Endothelial cell of umbilical vein (primary cell): Measurements from ENCODE around the gene LMNB1. TPM values are rescaled to one million over a fixed set of nuclear protein-coding genes. Genes with fewer than 3 reads are reported as not detected.

ENCODE experiments used
- BruUV-seq: library from RNA; stranded (reverse); fragments of 400-500 nt; replicated peaks from 2 replicates; lab custom pipeline; 2021; lab: Mats Ljungman, UMichigan
- CTCF ChIA-PET: fragments of 300-600, 350-600 bp; sonication (Branson Sonifier 250); formaldehyde crosslinking; loops from one replicate; lab custom pipeline; 2021; ENCODE audit warnings: antibody characterized with exemption, inconsistent platforms; lab: Charles Lee
- POLR2A ChIA-PET: fragments of 300-600, 350-600 bp; sonication (Branson Sonifier 250); formaldehyde crosslinking; loops from one replicate; lab custom pipeline; 2021; ENCODE audit warnings: antibody characterized with exemption, inconsistent platforms; lab: Charles Lee
- DNase-seq: peaks from one replicate; pipeline ENCODE4 v3.0.0-alpha.2; 2011; ENCODE audit warnings: low read depth, low spot score
- FAIRE-seq: peaks from 2 replicates; lab custom pipeline; 2011; peaks lifted over from hg19 to GRCh38; lab: Jason Lieb, UNC
- H2AFZ ChIP-seq: 2 replicates; pipeline ENCODE4 v1.6.0; 2012; ENCODE audit warnings: low read depth, low read length, control low read depth, inconsistent platforms
- H3K27ac ChIP-seq: 2 replicates; pipeline ENCODE4 v1.5.1; 2011; ENCODE audit warnings: low read depth, mild to moderate bottlenecking, control low read depth, low read length, moderate library complexity; ENCODE audit not compliant: insufficient read depth
- H3K27me3 ChIP-seq, 2 experiments: 2 replicates each; pipeline versions ENCODE4 v1.6.0 to v1.6.1; 2011; ENCODE audit warnings: low read length in 2 of 2, mixed read lengths in 1 of 2; ENCODE audit not compliant: control insufficient read depth in 2 of 2, insufficient read depth in 2 of 2
- H3K36me3 ChIP-seq, 2 experiments: 2 replicates in 1 of 2; 3 replicates in 1 of 2; pipeline ENCODE4 v1.5.1; 2011; ENCODE audit warnings: low read length in 2 of 2, mild to moderate bottlenecking in 1 of 2, moderate library complexity in 1 of 2; ENCODE audit not compliant: control insufficient read depth in 2 of 2, insufficient read depth in 2 of 2; ENCODE audit errors: extremely low read depth in 1 of 2
- H3K4me1 ChIP-seq: 3 replicates; pipeline ENCODE4 v1.5.1; 2011; ENCODE audit warnings: mild to moderate bottlenecking, low read length; ENCODE audit not compliant: control insufficient read depth, insufficient read depth; ENCODE audit errors: extremely low read depth
- H3K4me2 ChIP-seq: 2 replicates; pipeline ENCODE4 v1.6.1; 2011; ENCODE audit warnings: low read length, control low read depth, mixed read lengths; ENCODE audit not compliant: insufficient read depth
- H3K4me3 ChIP-seq, 3 experiments: fragments of 200-600 bp in 1 of 3; sonication (generic), shearing (Covaris generic) in 1 of 3; replicated peaks in 1 of 3; 2 replicates each; pipeline ENCODE4 v1.5.1; 2011 to 2016; ENCODE audit warnings: control low read depth in 3 of 3, low read length in 3 of 3, mild to moderate bottlenecking in 2 of 3, inconsistent platforms in 1 of 3, low read depth in 1 of 3, moderate library complexity in 1 of 3; ENCODE audit not compliant: insufficient read depth in 1 of 3
- H3K79me2 ChIP-seq: 2 replicates; pipeline ENCODE4 v1.6.0; 2012; ENCODE audit warnings: low read length, inconsistent platforms; ENCODE audit not compliant: control insufficient read depth, insufficient read depth
- H3K9ac ChIP-seq: replicated peaks from 2 replicates; pipeline ENCODE3; 2011; ENCODE audit warnings: low read length, control low read depth; ENCODE audit not compliant: insufficient read depth; ENCODE audit errors: extremely low read depth
- H3K9me1 ChIP-seq: replicated peaks from 3 replicates; pipeline ENCODE4 v1.6.0; 2011; ENCODE audit warnings: mild to moderate bottlenecking, low read length; ENCODE audit not compliant: control insufficient read depth, insufficient read depth; ENCODE audit errors: extremely low read depth
- H3K9me3 ChIP-seq: replicated peaks from 2 replicates; pipeline ENCODE4 v1.5.1; 2012; ENCODE audit warnings: low read length, inconsistent platforms; ENCODE audit not compliant: control insufficient read depth, insufficient read depth
- H4K20me1 ChIP-seq: replicated peaks from 2 replicates; pipeline ENCODE3; 2011; ENCODE audit warnings: mild to moderate bottlenecking, low read length; ENCODE audit not compliant: control insufficient read depth, insufficient read depth; ENCODE audit errors: extremely low read depth
- EZH2 ChIP-seq: IDR thresholded peaks from 2 replicates; pipeline ENCODE4 v1.6.1; 2012; ENCODE audit warnings: borderline replicate concordance, low read depth, mild to moderate bottlenecking, moderate library complexity, low read length, inconsistent platforms; ENCODE audit not compliant: severe bottlenecking
- FOS ChIP-seq: IDR thresholded peaks from 2 replicates; pipeline ENCODE4 v1.6.1; 2011; ENCODE audit warnings: mild to moderate bottlenecking, low read length, moderate library complexity, borderline replicate concordance; ENCODE audit not compliant: insufficient read depth
- GATA2 ChIP-seq: IDR thresholded peaks from 2 replicates; pipeline ENCODE4 v1.7.0; 2011; ENCODE audit warnings: low read depth, mild to moderate bottlenecking, moderate library complexity, mixed read lengths, low read length; ENCODE audit not compliant: insufficient read length, insufficient read depth
- JUN ChIP-seq: IDR thresholded peaks from 2 replicates; pipeline ENCODE4 v1.6.1; 2011; ENCODE audit warnings: borderline replicate concordance, low read depth; ENCODE audit not compliant: insufficient read length, insufficient read depth
- MAX ChIP-seq: IDR thresholded peaks from 2 replicates; pipeline ENCODE4 v1.6.1; 2011; ENCODE audit not compliant: insufficient read depth, insufficient read length
- MYC ChIP-seq: IDR thresholded peaks from one replicate; pipeline ENCODE4 v1.6.1; 2011; ENCODE audit warnings: mild to moderate bottlenecking, low read depth, low read length
- POLR2A ChIP-seq: IDR thresholded peaks from 2 replicates; pipeline ENCODE4 v1.6.1; 2012; ENCODE audit warnings: low read depth, mild to moderate bottlenecking, control low read depth, low read length
- POLR2AphosphoS5 ChIP-seq: IDR thresholded peaks from 2 replicates; pipeline ENCODE4 v1.6.1; 2012; ENCODE audit warnings: low read depth, mild to moderate bottlenecking, control low read depth, low read length, moderate library complexity; ENCODE audit not compliant: insufficient read depth
- dilution Hi-C: fragments of 300-500 bp; cut with MboI; formaldehyde crosslinking; loops from one replicate; pipeline ENCODE4 v1.15.0; 2019; ENCODE audit warnings: low sequenced_read_pairs; ENCODE audit not compliant: extremely low pct_ligation_motif_present
- intact Hi-C: fragments of 100-400 bp; cut with micrococcal nuclease; formaldehyde crosslinking; loops from one replicate; pipeline ENCODE4 v1.10.0; 2022
- polyA plus RNA-seq, 4 experiments: library from polyadenylated mRNA; depleted of rRNA in 3 of 4; stranded (reverse) in 3 of 4; unstranded in 1 of 4; fragments of >200 nt; gene quantifications; 2 replicates each; pipeline versions ENCODE4 v1.2.1 to v1.2.3, GENCODE V29; 2011 to 2012; ENCODE audit warnings: missing spikeins in 1 of 4
- total RNA-seq: library from RNA; stranded (reverse); gene quantifications from 2 replicates; pipeline ENCODE4 v1.2.3, GENCODE V29; 2021
- TF ChIP-seq, protein P1 (sequence below), 2 donors: IDR thresholded peaks; 1 replicate in 1 of 2; 2 replicates in 1 of 2; pipeline ENCODE4 v1.5.1; 2011; ENCODE audit warnings: low read length in 2 of 2, mild to moderate bottlenecking in 2 of 2, moderate library complexity in 2 of 2, control low read depth in 1 of 2, inconsistent platforms in 1 of 2, low read depth in 1 of 2; ENCODE audit not compliant: insufficient read depth in 1 of 2; ENCODE audit errors: extremely low read depth in 1 of 2

Gene LMNB1
- total and polyA plus RNA-seq, 2 donors (not counting 3 experiments of a cell fraction or from before 2014, with no cell fraction given) = 45.2 to 144 TPM

DNA sequence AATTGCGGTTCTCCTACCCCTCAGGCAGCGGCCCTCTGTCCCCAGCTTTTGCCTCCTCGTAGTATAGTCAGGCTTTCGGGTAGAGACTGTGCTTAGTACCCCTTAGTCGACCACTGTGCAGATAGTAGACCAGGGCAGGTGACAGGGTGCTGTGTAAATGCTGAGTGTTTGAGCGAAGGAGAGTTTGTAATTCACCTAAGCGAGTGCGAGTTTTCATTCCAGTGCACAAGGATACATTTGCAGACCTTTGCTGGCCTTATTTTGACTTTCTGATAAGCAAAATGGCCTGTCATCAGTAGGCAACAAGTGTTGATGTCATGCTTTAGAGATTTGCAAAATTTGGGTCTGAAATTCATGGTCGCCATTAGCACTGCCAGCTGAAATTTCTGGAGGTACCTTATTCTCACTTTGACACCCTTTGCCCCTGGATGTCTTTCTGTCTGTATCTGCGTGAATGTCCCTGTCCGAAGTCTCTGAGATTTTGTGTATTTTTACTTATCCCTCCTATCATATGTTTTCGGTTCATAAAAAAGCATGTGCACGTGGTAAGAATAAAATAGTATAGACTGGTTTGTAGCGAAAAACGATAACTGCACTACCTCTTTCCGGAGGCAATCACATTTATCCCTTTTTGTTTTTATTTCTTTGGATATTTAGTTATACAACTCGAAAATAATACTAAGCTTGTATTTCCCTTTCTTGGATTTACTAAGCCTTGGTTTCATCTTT is 1.9 kb downstream of the LMNB1 start:
- Histone ChIP-seq H3K4me1 (peaks cover 24% of the 10 kb centered on the region), H3K79me2 (peaks cover 64% of the 10 kb centered on the region), H3K9me3 (no peaks in the 10 kb centered on the region), H3K4me3 (peak overlapping the region; percentile 55 to 89 (median 85)), H3K9me1 (no peaks in the 10 kb centered on the region), H3K36me3 (no peaks in the 10 kb centered on the region), H3K27ac (peak overlapping the region; percentile 60), H2AFZ (peak overlapping the region; percentile 41), H3K9ac (peak overlapping the region; percentile 92), H3K27me3 (no peaks in the 10 kb centered on the region), H4K20me1 (no peaks in the 10 kb centered on the region), H3K4me2 (peak overlapping the region; percentile 66)
- TF ChIP-seq POLR2AphosphoS5 (no peak), MAX (no peak), MYC (no peak), POLR2A (no peak), EZH2 (no peak), GATA2 (no peak), FOS (no peak), JUN (no peak)
- TF ChIP-seq, protein P1, sequence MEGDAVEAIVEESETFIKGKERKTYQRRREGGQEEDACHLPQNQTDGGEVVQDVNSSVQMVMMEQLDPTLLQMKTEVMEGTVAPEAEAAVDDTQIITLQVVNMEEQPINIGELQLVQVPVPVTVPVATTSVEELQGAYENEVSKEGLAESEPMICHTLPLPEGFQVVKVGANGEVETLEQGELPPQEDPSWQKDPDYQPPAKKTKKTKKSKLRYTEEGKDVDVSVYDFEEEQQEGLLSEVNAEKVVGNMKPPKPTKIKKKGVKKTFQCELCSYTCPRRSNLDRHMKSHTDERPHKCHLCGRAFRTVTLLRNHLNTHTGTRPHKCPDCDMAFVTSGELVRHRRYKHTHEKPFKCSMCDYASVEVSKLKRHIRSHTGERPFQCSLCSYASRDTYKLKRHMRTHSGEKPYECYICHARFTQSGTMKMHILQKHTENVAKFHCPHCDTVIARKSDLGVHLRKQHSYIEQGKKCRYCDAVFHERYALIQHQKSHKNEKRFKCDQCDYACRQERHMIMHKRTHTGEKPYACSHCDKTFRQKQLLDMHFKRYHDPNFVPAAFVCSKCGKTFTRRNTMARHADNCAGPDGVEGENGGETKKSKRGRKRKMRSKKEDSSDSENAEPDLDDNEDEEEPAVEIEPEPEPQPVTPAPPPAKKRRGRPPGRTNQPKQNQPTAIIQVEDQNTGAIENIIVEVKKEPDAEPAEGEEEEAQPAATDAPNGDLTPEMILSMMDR (IDR thresholded peaks at IDR 0.05; ENCODE audit: extremely low read depth in 1 of 2, insufficient read depth in 1 of 2, low read depth in 1 of 2, low read length in 2 of 2) = no peak
- ChIA-PET POLR2A (interaction anchor here (0.6 to 1.4 kb wide), 3 partner anchors 9 to 256 kb away, joined by 3 to 7 read pairs (median 7); no protein-coding TSS in a partner anchor), CTCF (interaction anchor here (0.6 to 8.3 kb wide), 20 partner anchors 10 to 714 kb away, joined by 3 to 147 read pairs (median 7); partner anchors contain the start of genes ALDH7A1, MARCHF3 and PHAX)
- DNase-seq = no peak
- intact Hi-C loops (loop anchor here (1.0 to 5.0 kb wide), 4 partner anchors 29 to 738 kb away; partner anchors contain the start of gene PRRC1), dilution Hi-C loops (no loop called here)
- TSS peak; percentile 13 for BruUV-seq
- peak; percentile 15 for FAIRE-seq
